Activated T-helper 17 cell treated with anti-CD3 and anti-CD28 coated beads, Interleukin-2, amount 50 U/mL, for 72 hours (primary cell): ENCODE measurements around the gene FAT2. TPM values are rescaled to one million over a fixed set of nuclear protein-coding genes. Genes with fewer than 3 reads are reported as not detected.

ENCODE experiments used
- ATAC-seq: fragments of 150-1000 bp; cut with Tn5 transposase; replicated peaks from 2 replicates; pipeline ENCODE4 v1.10.0; 2021; ENCODE audit warnings: mild to moderate bottlenecking, moderate library complexity
- H3K27ac Mint-ChIP-seq: one replicate; pipeline ENCODE4 v1.8.0; 2022; ENCODE audit warnings: mixed read lengths
- H3K27me3 Mint-ChIP-seq: one replicate; pipeline ENCODE4 v1.8.0; 2022; ENCODE audit warnings: mixed read lengths
- H3K36me3 Mint-ChIP-seq: one replicate; pipeline ENCODE4 v1.8.0; 2022; ENCODE audit warnings: low read depth, mild to moderate bottlenecking, mixed read lengths
- H3K4me1 Mint-ChIP-seq: one replicate; pipeline ENCODE4 v1.8.0; 2022; ENCODE audit warnings: mixed read lengths
- H3K4me3 Mint-ChIP-seq: one replicate; pipeline ENCODE4 v1.8.0; 2022; ENCODE audit warnings: mild to moderate bottlenecking, mixed read lengths
- H3K9me3 Mint-ChIP-seq: one replicate; pipeline ENCODE4 v1.8.0; 2022; ENCODE audit warnings: mixed read lengths
- total RNA-seq, 2 donors: library from RNA; stranded (reverse); gene quantifications; one replicate each; pipeline ENCODE4 v1.2.3, GENCODE V29; 2022

The FAT2 gene, protein sequence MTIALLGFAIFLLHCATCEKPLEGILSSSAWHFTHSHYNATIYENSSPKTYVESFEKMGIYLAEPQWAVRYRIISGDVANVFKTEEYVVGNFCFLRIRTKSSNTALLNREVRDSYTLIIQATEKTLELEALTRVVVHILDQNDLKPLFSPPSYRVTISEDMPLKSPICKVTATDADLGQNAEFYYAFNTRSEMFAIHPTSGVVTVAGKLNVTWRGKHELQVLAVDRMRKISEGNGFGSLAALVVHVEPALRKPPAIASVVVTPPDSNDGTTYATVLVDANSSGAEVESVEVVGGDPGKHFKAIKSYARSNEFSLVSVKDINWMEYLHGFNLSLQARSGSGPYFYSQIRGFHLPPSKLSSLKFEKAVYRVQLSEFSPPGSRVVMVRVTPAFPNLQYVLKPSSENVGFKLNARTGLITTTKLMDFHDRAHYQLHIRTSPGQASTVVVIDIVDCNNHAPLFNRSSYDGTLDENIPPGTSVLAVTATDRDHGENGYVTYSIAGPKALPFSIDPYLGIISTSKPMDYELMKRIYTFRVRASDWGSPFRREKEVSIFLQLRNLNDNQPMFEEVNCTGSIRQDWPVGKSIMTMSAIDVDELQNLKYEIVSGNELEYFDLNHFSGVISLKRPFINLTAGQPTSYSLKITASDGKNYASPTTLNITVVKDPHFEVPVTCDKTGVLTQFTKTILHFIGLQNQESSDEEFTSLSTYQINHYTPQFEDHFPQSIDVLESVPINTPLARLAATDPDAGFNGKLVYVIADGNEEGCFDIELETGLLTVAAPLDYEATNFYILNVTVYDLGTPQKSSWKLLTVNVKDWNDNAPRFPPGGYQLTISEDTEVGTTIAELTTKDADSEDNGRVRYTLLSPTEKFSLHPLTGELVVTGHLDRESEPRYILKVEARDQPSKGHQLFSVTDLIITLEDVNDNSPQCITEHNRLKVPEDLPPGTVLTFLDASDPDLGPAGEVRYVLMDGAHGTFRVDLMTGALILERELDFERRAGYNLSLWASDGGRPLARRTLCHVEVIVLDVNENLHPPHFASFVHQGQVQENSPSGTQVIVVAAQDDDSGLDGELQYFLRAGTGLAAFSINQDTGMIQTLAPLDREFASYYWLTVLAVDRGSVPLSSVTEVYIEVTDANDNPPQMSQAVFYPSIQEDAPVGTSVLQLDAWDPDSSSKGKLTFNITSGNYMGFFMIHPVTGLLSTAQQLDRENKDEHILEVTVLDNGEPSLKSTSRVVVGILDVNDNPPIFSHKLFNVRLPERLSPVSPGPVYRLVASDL (N-terminal part only)
- not detected for total RNA-seq

DNA sequence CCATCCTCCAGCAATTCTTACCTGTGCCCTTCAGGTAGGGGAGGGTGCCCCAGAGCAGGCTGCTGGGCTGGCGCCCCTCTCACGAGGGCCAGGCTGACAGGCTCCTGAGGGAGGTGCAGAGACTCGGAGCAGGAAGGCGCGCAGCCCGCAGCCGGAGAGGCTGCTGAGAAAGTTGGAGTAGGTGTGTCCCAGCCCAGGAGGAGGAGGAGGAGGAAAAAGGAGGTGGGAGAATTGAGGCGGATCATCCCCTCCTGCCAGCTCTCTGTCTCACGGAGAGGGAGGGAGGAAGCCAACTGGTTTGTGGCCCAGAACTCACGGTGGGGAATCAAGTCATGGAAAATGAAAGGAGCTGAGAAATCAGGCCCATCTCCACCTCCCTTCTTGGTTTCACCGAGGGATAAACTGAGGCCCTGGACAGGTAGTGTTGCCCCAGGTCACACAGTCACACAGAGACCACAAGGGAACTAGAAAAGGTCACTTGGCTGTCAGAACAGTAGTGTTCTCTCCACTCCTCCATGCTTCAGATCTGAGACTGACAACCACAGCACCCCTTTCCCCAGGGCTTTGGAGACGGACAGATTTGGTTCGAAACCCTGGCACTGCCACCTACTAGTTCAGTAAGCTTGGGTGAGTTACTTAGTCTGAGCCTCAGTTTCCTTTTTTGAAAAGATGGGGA is at the start of gene FAT2:
Gene FAT2, minus strand, starts transcription at position 188 of the 676 bp plus-strand sequence. CDS start 22,400 bp downstream, outside the sequence.
- Mint-ChIP-seq H3K4me3 (no peak within 1 kb of the TSS), H3K36me3 (no peaks in the 10 kb centered on the region), H3K4me1 (no peaks in the 10 kb centered on the region), H3K9me3 (no peaks in the 10 kb centered on the region), H3K27me3 (no peaks in the 10 kb centered on the region), H3K27ac (no peak within 1 kb of the TSS)
- ATAC-seq, result no peak

DNA sequence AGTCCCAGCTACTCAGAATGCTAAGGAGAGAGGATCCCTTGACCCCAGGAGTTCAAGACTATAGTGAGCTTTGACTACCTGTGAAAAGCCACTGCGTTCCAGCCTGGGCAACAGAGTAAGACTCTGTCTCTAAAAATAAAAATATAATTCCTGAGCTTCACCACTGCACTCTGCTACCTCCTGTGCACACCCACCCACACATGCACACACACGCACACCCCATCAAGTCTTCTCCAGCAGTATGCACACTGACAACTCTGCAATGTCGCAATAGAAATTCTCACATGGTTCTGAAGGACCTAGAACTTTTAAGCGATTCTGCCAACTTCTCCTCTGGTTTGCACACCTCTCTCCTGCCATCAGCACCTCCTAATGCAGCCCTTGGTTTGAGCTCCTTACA is 47.5 kb upstream of the FAT2 start:
- peaks cover 4% of the 10 kb centered on the region for H3K27me3 Mint-ChIP-seq

DNA sequence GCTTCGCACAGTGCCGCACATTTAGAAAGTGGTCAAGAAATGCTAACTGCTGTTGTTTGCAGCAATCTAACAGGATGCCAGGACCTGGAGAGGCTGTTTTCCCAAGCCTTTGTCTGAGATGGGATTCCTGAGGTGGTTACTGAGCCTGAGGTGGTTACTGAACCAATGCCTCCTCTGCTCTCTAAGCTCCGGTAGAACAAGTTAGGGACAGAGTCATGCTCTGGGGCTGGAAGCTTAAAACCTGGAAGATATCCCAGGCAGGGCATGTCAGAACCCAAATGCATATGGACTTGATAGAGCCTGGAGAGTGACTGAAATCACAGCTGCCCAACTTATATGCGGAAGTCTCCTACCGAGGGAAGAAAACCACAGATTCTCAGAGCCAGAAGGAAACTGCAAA is 46.5 kb upstream of the FAT2 start:
- Mint-ChIP-seq H3K27me3 (peaks cover 4% of the 10 kb centered on the region), H3K4me1 (no peaks in the 10 kb centered on the region), H3K9me3 (no peaks in the 10 kb centered on the region), H3K4me3 (no peak overlapping the region), H3K36me3 (no peaks in the 10 kb centered on the region), H3K27ac (no peak overlapping the region)
- no peak for ATAC-seq

More for the DNA sequence above, 47.5 kb upstream of the FAT2 start:
- no peaks in the 10 kb centered on the region for H3K36me3 Mint-ChIP-seq
- no peaks in the 10 kb centered on the region for H3K9me3 Mint-ChIP-seq
- no peak overlapping the region for H3K27ac Mint-ChIP-seq
- ATAC-seq, result no peak
- H3K4me3 Mint-ChIP-seq, result no peak overlapping the region
- H3K4me1 Mint-ChIP-seq, result no peaks in the 10 kb centered on the region

DNA sequence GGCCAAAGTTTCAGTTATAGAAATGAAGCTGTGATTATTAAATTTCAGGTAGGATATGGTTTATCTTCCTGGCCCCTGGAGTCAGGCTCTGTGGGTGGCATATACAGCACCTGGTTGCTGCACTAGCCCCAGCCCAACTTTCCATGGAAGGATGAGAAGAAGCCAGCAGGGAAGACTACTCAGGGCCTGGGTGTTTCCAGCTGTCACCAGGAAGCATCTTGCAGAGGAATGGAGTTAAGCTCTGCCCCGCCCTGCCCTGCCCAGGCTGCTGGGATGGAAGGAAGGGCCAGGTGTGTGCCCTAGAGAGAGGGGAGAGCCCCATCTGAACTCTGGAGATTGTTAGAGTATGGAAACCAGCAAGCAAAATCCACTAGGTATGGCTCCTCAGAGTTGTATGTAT is 42.8 kb upstream of the FAT2 start:
- no peak for ATAC-seq
- Mint-ChIP-seq H3K4me1 (no peaks in the 10 kb centered on the region), H3K27ac (no peak overlapping the region), H3K27me3 (peaks cover 10% of the 10 kb centered on the region), H3K36me3 (no peaks in the 10 kb centered on the region), H3K4me3 (no peak overlapping the region), H3K9me3 (no peaks in the 10 kb centered on the region)

DNA sequence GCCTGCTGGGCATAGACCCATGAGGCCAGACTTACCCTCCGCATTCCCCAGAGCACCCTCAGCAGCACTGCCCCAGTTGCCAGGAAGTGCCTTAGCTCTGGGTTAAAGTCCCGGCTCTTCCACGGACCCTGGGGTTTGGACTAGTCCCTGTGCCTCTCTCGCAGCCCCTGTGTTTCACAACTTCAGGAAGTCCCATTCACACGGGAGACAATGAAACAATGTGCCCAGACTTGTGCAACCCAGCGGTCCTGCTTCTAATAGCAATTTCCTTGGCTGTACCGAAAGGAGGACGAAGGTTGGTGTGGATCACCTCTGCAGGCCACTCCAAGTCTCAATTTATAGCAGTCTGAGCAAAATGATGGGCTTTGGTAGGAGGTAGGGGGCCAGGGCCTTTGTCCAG is 41.8 kb upstream of the FAT2 start:
- Mint-ChIP-seq H3K9me3 (no peaks in the 10 kb centered on the region), H3K4me1 (no peaks in the 10 kb centered on the region), H3K36me3 (no peaks in the 10 kb centered on the region), H3K4me3 (no peak overlapping the region), H3K27me3 (peaks cover 10% of the 10 kb centered on the region), H3K27ac (no peak overlapping the region)
- no peak for ATAC-seq

DNA sequence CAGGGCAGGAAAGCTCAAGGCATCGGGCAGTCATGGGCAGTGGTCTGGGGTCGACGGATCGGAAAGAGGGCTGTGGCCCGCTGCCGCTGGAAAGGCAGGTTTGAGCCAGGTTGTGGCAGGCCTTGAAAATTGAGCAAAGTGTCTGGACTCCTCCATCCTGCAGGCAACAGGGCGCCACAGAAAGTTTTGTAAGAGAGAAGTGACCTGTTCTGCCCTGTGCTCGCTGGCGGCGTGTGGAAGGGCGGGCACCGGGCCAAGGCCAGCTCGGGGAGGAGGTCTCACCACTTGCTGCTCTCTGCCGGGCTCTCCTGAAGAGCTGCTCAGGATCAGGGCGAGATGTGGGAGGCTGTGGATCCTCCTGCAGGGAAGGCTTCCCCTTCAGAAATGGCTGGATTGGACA is 41.4 kb upstream of the FAT2 start:
- Mint-ChIP-seq H3K36me3 (no peaks in the 10 kb centered on the region), H3K4me1 (no peaks in the 10 kb centered on the region), H3K27me3 (peaks cover 12% of the 10 kb centered on the region), H3K27ac (no peak overlapping the region), H3K4me3 (no peak overlapping the region), H3K9me3 (no peaks in the 10 kb centered on the region)
- ATAC-seq, result no peak

DNA sequence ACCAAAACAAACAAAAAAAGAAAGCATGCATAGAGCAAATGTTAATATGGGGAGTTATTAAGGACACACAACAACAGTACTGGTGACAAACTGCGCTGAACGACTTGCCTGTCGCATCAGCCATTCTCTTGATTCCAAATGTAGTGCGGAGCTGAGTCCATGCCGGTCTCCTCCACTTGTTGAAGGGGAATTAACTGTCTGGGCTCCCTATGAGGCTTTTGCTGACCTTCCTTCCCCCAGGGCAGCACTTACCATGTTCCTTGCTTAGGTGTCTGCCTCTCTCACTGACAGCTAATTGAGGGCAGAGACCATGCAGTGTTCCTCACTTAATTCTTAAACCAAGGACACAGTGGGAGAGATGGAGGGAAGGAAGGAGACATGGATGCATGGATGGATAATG is 40.8 kb upstream of the FAT2 start:
- no peaks in the 10 kb centered on the region for H3K4me1 Mint-ChIP-seq

DNA sequence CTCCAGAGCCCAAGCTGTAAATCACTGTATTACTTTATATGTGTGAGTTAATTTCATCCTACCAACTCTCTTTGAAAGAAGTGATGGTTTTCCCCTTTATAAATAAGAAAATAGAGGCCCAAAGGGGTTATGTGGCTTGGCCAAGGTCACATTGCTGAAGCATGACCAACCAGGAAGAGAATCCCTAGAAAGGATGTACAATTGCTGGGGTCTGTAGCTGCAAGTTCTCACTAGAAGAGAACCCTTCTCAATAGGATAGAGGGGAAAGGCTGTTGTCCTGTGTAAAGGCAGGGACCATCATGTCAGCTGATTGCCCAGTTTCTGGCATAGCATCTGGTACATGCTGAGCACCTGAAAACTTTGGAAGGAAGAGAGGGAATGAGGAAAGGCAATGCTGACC is 39.0 kb upstream of the FAT2 start:
- no peaks in the 10 kb centered on the region for H3K9me3 Mint-ChIP-seq
- H3K4me1 Mint-ChIP-seq, result no peaks in the 10 kb centered on the region
- peaks cover 17% of the 10 kb centered on the region for H3K27me3 Mint-ChIP-seq
- H3K4me3 Mint-ChIP-seq, result no peak overlapping the region
- H3K36me3 Mint-ChIP-seq, result no peaks in the 10 kb centered on the region
- no peak overlapping the region for H3K27ac Mint-ChIP-seq
- no peak for ATAC-seq

More for the DNA sequence above, 40.8 kb upstream of the FAT2 start:
- no peak overlapping the region for H3K27ac Mint-ChIP-seq
- no peak for ATAC-seq
- no peaks in the 10 kb centered on the region for H3K9me3 Mint-ChIP-seq
- H3K4me3 Mint-ChIP-seq, result no peak overlapping the region
- no peaks in the 10 kb centered on the region for H3K36me3 Mint-ChIP-seq
- peaks cover 17% of the 10 kb centered on the region for H3K27me3 Mint-ChIP-seq

DNA sequence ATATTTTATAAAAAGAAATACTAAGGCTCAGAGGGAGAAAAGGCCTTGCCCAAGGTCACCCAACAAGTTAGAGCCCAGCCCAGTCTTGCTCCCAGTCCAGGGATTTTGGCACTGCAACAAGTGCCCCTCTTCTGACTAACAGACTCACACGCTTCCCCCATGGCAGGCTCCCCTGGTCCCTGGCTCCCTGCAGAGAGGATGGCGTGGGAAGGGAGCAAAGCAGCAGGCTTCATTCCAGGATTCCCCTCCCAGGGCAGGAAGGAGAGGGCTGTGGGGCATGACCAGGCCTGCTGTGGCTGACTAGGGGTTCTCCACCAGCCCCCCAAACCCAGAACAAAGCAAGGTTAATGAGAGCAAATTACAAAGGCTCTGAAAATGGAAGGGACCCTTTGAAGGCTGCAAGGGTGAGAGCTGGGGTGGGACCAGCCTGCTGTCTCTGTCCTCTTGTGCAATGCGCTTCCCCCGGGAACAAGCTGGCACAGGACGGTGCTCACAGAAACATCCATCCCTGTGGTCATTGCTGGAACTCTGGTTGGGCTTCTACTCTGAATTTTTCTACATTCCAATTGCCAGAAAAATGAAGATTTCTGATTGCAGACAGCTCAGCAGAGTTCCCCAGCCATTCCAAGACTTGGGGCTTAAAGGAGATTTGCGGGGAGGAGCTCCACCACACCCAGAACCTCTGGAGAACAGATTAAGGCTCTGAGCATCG is 37.1 kb upstream of the FAT2 start:
- Mint-ChIP-seq H3K27ac (no peak overlapping the region), H3K4me3 (no peak overlapping the region), H3K9me3 (no peaks in the 10 kb centered on the region), H3K36me3 (no peaks in the 10 kb centered on the region), H3K27me3 (peaks cover 13% of the 10 kb centered on the region), H3K4me1 (no peaks in the 10 kb centered on the region)
- ATAC-seq, result no peak

DNA sequence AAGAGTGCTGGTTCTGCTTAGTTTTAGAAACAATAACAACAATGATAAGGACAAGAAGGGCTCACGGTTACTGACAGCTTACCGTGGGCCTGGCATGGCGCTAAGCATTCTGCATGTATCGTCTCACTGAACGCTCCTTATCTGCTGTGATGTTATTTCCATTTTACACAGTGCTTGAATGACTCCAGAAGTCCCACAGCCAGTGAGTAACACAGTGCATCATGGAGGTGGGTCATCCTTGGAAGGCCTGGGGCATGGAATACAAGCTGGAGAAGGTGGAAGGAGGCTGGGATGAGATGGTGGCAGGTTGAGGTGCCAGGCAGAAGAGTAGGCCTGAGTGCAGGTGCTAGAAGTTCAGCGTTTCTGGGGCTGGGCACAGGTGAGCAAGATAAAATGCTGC is 36.5 kb upstream of the FAT2 start:
- H3K9me3 Mint-ChIP-seq, result no peaks in the 10 kb centered on the region
- peaks cover 13% of the 10 kb centered on the region for H3K27me3 Mint-ChIP-seq
- H3K4me3 Mint-ChIP-seq, result no peak overlapping the region
- no peaks in the 10 kb centered on the region for H3K4me1 Mint-ChIP-seq
- no peak for ATAC-seq
- no peak overlapping the region for H3K27ac Mint-ChIP-seq
- H3K36me3 Mint-ChIP-seq, result no peaks in the 10 kb centered on the region

DNA sequence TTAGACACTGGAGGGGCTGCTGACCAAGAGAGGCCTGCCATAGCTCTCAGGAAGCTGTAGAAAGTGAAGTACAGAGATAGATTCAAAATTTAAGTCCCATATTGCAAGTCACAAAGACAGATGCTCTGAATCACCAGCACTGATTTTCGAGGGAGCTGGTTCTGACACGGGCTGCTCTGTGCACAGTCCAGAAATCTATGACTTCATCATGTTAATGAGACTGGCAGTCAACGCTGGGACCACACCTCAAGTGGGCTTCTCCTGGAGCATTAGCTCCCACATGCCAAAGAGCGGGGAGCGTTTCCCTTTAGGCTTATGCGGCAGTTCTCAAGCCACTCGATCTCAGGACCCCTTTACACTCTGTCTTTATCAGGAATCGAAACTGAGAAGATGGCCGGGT is 34.2 kb upstream of the FAT2 start:
- Mint-ChIP-seq H3K4me1 (no peaks in the 10 kb centered on the region), H3K27me3 (peaks cover 16% of the 10 kb centered on the region), H3K4me3 (no peak overlapping the region), H3K36me3 (no peaks in the 10 kb centered on the region), H3K27ac (no peak overlapping the region), H3K9me3 (no peaks in the 10 kb centered on the region)
- no peak for ATAC-seq

DNA sequence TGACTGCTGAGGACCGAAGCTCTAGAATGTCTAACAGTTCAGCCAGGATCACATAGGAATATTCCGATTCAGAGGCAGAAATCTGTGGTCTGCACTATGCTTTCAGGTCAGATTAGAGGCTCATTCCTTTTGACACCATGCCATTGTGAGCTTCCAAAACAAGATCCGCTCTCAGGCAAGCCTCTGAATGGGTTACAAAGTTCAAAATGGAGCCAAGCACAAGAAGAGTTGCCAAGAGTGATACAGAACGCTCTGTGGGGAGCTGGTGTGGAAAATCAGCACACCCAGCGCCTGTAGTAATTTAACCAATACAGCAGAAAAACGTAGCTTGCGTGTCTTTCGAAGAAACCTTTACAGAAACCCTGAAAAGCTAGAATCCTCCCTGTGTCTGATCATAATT is 33.3 kb upstream of the FAT2 start:
- H3K27me3 Mint-ChIP-seq, result peaks cover 16% of the 10 kb centered on the region
- H3K9me3 Mint-ChIP-seq, result no peaks in the 10 kb centered on the region
- H3K4me3 Mint-ChIP-seq, result no peak overlapping the region
- H3K27ac Mint-ChIP-seq, result no peak overlapping the region
- ATAC-seq, result no peak
- no peaks in the 10 kb centered on the region for H3K36me3 Mint-ChIP-seq
- H3K4me1 Mint-ChIP-seq, result no peaks in the 10 kb centered on the region

DNA sequence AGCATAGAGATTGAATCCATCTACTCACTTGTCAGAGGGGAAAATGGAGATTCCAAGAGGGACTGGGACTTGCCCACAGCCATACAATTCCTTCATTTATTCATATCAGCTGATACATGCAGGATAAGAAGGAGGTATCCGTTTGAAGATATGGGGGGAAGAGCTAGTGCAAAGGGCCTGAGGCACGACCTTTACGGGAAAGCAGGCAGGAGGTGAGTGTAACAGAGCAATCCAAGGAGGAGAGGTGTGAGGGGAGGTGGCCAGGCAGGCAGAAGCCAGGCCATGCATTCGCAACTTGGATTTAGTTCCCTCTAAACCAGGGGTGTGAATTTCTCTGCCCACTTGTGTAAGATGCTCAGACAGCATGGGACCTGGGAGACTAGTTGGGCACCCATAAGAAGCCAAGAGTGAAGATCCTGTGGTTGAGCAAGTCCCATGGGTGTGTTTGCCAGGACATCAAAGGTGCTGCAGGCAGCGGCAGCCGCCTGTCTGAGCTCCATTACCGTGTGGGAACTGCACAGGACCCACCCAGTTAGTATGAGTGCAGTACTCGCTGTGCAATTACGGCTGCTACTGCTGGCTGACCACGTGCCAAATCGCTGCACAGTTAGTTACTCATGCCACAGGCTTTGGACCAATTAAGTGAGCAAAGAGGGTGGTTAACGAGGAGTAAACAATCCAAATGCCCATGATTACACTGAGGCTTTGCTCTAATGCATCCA is 31.4 kb upstream of the FAT2 start:
- no peak for ATAC-seq
- Mint-ChIP-seq H3K4me3 (no peak overlapping the region), H3K27ac (no peak overlapping the region), H3K9me3 (no peaks in the 10 kb centered on the region), H3K27me3 (peaks cover 14% of the 10 kb centered on the region), H3K36me3 (no peaks in the 10 kb centered on the region), H3K4me1 (no peaks in the 10 kb centered on the region)
